ENCODE data around the gene PICALM. TPM values are rescaled to one million over a fixed set of nuclear protein-coding genes. Genes with fewer than 3 reads are reported as not detected.
"Not testable (repeated sequence)": the region's sequence is repeated elsewhere in the genome, so short reads cannot be mapped to it uniquely, and the experiment has no call there.

Gene PICALM
- total RNA-seq, 1 donor from 2014 or later = 182 TPM

DNA sequence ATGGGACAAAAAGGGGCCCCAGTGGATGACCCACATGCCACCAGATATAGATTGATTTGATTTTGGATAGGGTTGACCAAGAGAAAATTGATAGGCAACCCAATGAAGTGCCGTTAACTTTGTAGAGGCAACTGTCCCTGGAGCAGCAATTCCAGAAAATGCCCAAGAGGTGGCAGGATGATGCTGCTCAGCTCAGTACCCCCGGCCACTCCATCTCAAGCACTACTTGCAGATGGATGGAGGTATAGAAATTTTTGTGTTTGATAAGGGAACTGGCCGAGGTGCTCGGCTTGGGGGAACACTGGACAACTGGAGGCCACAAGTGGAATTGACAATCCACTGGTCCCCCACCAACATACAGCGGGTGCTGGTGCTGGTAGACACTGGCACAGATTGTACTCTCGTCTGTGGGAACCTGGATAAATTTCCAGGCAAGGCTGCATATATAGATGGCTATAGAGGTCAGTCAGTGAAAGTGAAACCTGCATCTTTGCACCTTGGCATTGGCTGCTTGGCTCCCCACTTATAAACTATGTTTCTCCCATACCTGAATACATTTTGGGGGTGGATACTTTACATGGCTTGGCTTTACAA, 127.4 kb downstream of the PICALM start:
- DNase-seq (ENCODE audit: low read depth) = peak; percentile 63

- DNase-seq (ENCODE audit: low read depth) = no peak
Measured at GRCh38 chr11:85939099-85940015, 129.5 kb downstream of the PICALM start.

DNA sequence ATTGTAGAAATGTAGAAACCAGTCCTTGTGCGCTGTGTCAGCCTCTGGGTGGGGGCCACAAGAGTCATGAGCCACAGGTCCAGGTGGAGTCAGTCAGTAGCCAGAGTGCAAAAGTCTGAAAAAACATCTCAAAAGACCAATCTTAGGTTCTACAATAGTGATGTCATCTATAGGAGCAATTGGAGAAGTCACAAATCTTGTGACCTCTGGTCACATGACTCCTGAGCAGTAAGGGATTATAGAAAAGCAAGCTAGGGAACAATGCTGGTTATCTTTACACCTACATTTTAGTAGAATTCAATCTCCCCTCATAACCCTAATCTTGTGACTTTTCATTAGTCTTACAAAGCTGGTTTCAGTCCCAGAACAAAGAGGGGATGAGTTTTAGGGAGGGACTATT, 131.0 kb downstream of the PICALM start:
- no peak for DNase-seq (ENCODE audit: low read depth)

DNA sequence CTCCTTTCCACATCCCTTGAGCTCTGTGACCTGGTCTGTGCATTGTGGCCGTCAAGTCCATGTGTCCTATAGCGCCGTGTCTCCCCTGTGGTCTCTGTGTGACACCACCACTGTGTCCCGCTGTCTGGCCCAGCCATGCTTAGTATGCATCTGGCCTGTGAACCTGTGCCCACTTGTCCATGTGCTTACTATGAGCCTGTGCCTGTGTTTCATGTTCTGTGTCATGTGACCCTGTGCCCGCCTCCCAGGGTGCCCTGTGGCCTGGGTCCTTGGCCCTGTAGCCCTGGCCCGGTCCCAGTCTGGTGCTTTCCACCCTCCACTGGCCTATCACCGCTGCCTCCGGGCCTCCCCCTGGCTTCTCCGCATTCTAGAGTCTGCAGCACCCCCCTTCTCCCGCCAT, 133.1 kb downstream of the PICALM start:
- DNase-seq (ENCODE audit: low read depth) = no peak

- DNase-seq (ENCODE audit: low read depth) = no peak
Measured at GRCh38 chr11:85934596-85935169, 134.2 kb downstream of the PICALM start.

- no peak for DNase-seq (ENCODE audit: low read depth)
Measured at GRCh38 chr11:85930879-85931366, 138.0 kb downstream of the PICALM start.

DNA sequence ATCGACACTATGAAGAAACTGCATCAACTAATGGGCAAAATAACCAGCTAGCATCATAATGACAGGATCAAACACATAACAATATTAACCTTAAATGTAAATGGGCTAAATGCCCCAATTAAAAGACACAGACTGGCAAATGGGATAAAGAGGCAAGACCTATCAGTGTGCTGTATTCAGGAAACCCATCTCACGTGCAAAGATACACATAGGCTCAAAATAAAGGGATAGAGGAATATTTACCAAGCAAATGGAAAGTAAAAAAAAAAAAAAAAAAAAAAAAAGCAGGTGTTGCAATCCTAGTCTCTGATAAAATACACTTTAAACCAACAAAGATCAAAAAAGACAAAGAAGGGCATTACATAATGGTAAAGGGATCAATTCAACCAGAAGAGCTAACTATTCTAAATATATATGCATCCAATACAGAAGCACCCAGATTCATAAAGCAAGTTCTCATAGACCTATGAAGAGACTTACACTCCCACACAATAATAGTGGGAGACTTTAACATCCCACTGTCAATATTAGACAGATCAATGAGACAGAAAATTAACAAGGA, 142.2 kb downstream of the PICALM start:
- DNase-seq (ENCODE audit: low read depth) = not testable (repeated sequence)

- DNase-seq (ENCODE audit: low read depth) = no peak
Measured at GRCh38 chr11:85923455-85923854, 145.4 kb downstream of the PICALM start.

DNA sequence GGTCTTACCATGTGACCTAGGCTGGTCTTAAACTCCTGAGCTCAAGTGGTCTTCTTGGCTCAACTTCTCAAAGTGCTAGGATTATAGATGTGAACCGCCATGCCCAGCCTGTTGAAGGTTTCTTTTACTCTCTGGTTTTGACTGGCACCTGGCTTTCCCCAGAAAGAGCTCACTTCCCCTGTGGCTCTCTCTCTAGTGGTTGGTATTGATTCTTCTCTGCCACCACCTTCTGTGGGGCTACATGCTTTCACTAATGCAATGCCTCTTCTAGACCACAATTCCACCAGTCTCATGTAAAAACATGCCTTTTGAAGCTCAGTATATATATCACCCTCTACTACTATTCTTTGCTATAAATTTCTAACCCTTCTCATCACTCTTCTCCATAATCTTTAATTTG, 146.5 kb downstream of the PICALM start:
- DNase-seq (ENCODE audit: low read depth) = no peak

DNA sequence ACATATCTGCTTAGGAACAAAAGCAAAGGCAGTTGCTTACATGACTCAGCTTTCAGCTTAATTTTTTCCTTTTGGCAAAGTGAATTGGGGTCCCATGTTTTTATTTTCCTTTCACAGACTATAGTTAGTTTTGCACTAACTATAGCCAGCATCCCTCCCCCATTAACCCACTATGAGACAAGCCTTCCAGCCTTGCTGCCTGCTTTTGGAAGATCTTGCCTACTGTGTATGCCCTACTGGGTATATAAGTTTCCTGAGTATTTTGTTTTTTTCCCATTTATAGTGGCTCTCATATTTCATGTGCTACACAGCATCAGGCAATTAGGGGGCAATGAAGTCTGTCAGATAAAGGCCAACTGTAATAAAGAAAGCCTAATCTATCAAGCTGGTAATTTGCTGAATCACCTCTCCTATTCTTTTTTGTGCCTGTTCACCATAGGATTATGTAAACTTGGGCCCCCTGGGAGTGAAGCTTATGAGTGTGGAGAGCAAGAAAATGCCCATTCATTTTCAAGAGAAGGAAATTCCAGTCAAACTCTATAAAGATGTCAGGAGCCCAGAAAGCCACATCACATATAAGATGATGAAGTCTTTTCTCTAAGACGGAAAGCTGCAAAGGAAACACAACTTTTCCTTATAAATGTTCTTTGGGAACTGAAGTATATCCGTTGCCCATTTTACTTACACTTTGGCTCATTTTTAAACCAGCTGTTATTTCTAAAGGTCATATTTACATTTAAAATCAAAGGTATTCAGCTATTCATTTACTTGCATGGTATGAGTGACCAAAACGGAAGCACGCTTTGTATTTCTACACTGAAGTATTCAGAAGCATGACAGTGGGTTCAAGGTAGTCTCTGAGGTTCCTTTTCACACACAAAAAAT, 149.7 kb downstream of the PICALM start:
- no peak for DNase-seq (ENCODE audit: low read depth)

- no peak for DNase-seq (ENCODE audit: low read depth)
Measured at GRCh38 chr11:85914425-85914824, 154.5 kb downstream of the PICALM start.

DNA sequence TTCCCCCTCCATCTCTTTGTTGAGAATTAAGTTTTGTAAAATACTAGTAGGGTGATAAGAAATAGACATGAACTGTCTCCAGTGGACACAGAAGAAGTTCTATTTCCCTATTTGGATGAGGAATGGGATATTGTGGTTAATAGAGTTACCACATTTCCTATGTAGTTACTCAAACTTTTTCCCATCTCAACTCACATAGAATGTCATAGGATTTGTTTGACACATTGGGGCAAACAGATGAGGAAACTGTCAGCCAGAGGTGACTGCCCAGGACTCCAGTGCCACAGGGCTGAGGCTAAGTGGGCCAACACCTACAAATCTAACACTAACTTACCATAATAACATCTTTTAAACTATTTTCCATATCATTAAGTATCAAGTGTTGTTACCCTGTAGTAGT, 155.4 kb downstream of the PICALM start:
- DNase-seq (ENCODE audit: low read depth) = no peak

DNA sequence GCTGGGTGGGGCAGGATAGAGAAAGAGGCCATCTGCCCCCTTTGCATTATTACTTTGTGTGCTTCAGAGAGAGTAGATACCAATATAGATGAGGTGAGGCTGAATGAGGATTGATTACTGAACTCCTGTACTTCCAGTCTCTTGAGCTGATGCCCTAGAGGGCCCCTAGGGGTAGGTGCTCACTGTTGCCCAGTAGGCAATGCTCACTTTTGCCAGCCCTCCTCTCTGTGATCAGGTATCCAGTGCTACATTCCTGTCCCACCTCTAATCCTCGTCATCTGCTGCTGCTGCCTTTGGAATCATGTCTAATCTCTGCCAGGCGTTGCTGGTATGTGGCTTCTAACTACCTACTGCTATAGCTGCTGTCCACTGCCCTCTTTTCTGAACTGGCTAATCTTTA, 156.5 kb downstream of the PICALM start:
- DNase-seq (ENCODE audit: low read depth) = no peak

Other genes starting within 250 kb of the PICALM start
- not detected in 2 replicates for gene CCDC83, start 213.7 kb downstream of the PICALM start, total RNA-seq
- gene EED, start 175.7 kb upstream of the PICALM start, total RNA-seq = 15.8 and 16.3 TPM in 2 replicates
- 59.1 and 64.2 TPM in 2 replicates for gene HIKESHI, start 233.2 kb upstream of the PICALM start, total RNA-seq